Peyer's patch (tissue), 4 donors: Measurements from ENCODE around the gene SAMD11. TPM values are rescaled to one million over a fixed set of nuclear protein-coding genes. Genes with fewer than 3 reads are reported as not detected.
"Not testable (repeated sequence)": the region's sequence is repeated elsewhere in the genome, so short reads cannot be mapped to it uniquely, and the experiment has no call there.

ENCODE experiments used
- DNase-seq, 3 donors: peaks; one replicate each; pipeline ENCODE4 v3.0.0-alpha.2; 2017 to 2019
- H3K27ac ChIP-seq, 4 donors: fragments of 200-600 bp; sonication (generic); one replicate each; pipeline ENCODE4 v1.5.1; 2016 to 2019
- H3K27me3 ChIP-seq, 2 donors: fragments of 200-600 bp; sonication (generic); one replicate each; pipeline ENCODE4 v1.5.1; 2019
- H3K36me3 ChIP-seq, 3 donors: fragments of 200-600 bp; sonication (generic); one replicate each; pipeline ENCODE4 v1.5.1; 2016 to 2019
- H3K4me1 ChIP-seq, 4 donors: fragments of 200-600 bp; sonication (generic); one replicate each; pipeline ENCODE4 v1.5.1; 2016 to 2019
- H3K4me3 ChIP-seq, 4 donors: fragments of 200-600 bp; sonication (generic); 1 replicate in 3 of 4; 2 replicates in 1 of 4; pipeline ENCODE4 v1.5.1; 2016 to 2019; ENCODE audit warnings: mild to moderate bottlenecking in 1 of 4
- H3K9me3 ChIP-seq, 4 donors: fragments of 200-600 bp; sonication (generic); one replicate each; pipeline ENCODE4 v1.5.1; 2016 to 2019; ENCODE audit warnings: mild to moderate bottlenecking in 1 of 4
- CTCF ChIP-seq, 6 experiments: fragments of 450-650 bp in 4 of 6; fragments of 200-600 bp in 2 of 6; sonication (generic) in 1 of 6; IDR thresholded peaks; one replicate each; pipeline ENCODE4 v1.5.1; 2017 to 2019; ENCODE audit warnings: antibody characterized with exemption in 6 of 6, mild to moderate bottlenecking in 3 of 6, moderate library complexity in 1 of 6
- POLR2A ChIP-seq, 2 donors: fragments of 450-650 bp; IDR thresholded peaks; one replicate each; pipeline ENCODE4 v1.5.1; 2017; ENCODE audit warnings: antibody characterized with exemption in 2 of 2, mild to moderate bottlenecking in 2 of 2, moderate library complexity in 2 of 2
- total RNA-seq, 4 donors: library from RNA; depleted of rRNA; stranded (reverse); fragments of >200 nt; gene quantifications; one replicate each; pipeline ENCODE4 v1.1.0, GENCODE V29; 2016

The SAMD11 gene
- total RNA-seq, 4 donors from 2014 or later = 1.1 to 5.0 (median 2.2) TPM

GRCh38 chr1:981955-982558, 58.3 kb downstream of the SAMD11 start, which contains the start of gene PERM1:
PERM1 (minus strand) TSS chr1:982093; CDS start chr1:981029, 1,064 bp downstream.
- no peak for TF ChIP-seq CTCF (IDR thresholded peaks at IDR 0.05)
- no peak for TF ChIP-seq POLR2A (IDR thresholded peaks at IDR 0.05)
- no peak for DNase-seq
- Histone ChIP-seq H3K36me3 (no peaks in the 10 kb centered on the region), H3K4me1 (peaks cover 0 to 4% (median 0%) of the 10 kb centered on the region in 4 donors), H3K9me3 (no peaks in the 10 kb centered on the region), H3K27ac (no peak within 1 kb of the TSS), H3K27me3 (no peaks in the 10 kb centered on the region), H3K4me3 (no peak within 1 kb of the TSS)

- Histone ChIP-seq H3K36me3 (no peaks in the 10 kb centered on the region), H3K9me3 (no peaks in the 10 kb centered on the region), H3K27me3 (no peaks in the 10 kb centered on the region), H3K4me1 (peaks cover 0 to 4% (median 0%) of the 10 kb centered on the region in 4 donors), H3K4me3 (no peak overlapping the region), H3K27ac (no peak overlapping the region)
- no peak for DNase-seq
- TF ChIP-seq POLR2A (IDR thresholded peaks at IDR 0.05) (no peak), CTCF (IDR thresholded peaks at IDR 0.05) (no peak)
Measured at GRCh38 chr1:982765-983436, 59.2 kb downstream of the SAMD11 start.

GRCh38 chr1:983798-984475, 60.2 kb downstream of the SAMD11 start:
- H3K27ac ChIP-seq = no peak overlapping the region
- H3K36me3 ChIP-seq = no peaks in the 10 kb centered on the region
- H3K27me3 ChIP-seq = no peaks in the 10 kb centered on the region
- peak; percentile 38 to 72 (median 67) for DNase-seq
- H3K4me1 ChIP-seq = peaks cover 0 to 4% (median 0%) of the 10 kb centered on the region in 4 donors
- TF ChIP-seq CTCF (IDR thresholded peaks at IDR 0.05) (peak; percentile 12 to 95 (median 62)), POLR2A (IDR thresholded peaks at IDR 0.05) (no peak)
- no peak overlapping the region for H3K4me3 ChIP-seq
- no peaks in the 10 kb centered on the region for H3K9me3 ChIP-seq

GRCh38 chr1:984476-984814, 60.7 kb downstream of the SAMD11 start:
- no peaks in the 10 kb centered on the region for H3K36me3 ChIP-seq
- TF ChIP-seq POLR2A (IDR thresholded peaks at IDR 0.05) (no peak), CTCF (IDR thresholded peaks at IDR 0.05) (no peak)
- H3K27ac ChIP-seq = no peak overlapping the region
- H3K4me3 ChIP-seq = no peak overlapping the region
- H3K27me3 ChIP-seq = no peaks in the 10 kb centered on the region
- H3K9me3 ChIP-seq = no peaks in the 10 kb centered on the region
- DNase-seq = no peak
- peaks cover 0 to 4% (median 0%) of the 10 kb centered on the region in 4 donors for H3K4me1 ChIP-seq

GRCh38 chr1:985126-985525, 61.4 kb downstream of the SAMD11 start:
- no peak for TF ChIP-seq CTCF (IDR thresholded peaks at IDR 0.05)
- TF ChIP-seq POLR2A (IDR thresholded peaks at IDR 0.05) = no peak
- no peaks in the 10 kb centered on the region for H3K9me3 ChIP-seq
- peaks cover 0 to 4% (median 0%) of the 10 kb centered on the region in 4 donors for H3K4me1 ChIP-seq
- no peaks in the 10 kb centered on the region for H3K36me3 ChIP-seq
- H3K27ac ChIP-seq = no peak overlapping the region
- no peaks in the 10 kb centered on the region for H3K27me3 ChIP-seq
- no peak overlapping the region for H3K4me3 ChIP-seq
- DNase-seq = no peak

GRCh38 chr1:988061-988460, 64.3 kb downstream of the SAMD11 start:
- not testable (repeated sequence) for DNase-seq, H3K9me3 ChIP-seq, H3K27me3 ChIP-seq, H3K4me3 ChIP-seq, H3K4me1 ChIP-seq, H3K36me3 ChIP-seq, H3K27ac ChIP-seq

GRCh38 chr1:991275-991674, 67.6 kb downstream of the SAMD11 start:
- DNase-seq, H3K4me1 ChIP-seq, H3K9me3 ChIP-seq, H3K27me3 ChIP-seq, H3K4me3 ChIP-seq, H3K27ac ChIP-seq, H3K36me3 ChIP-seq: not testable (repeated sequence)
